Erythroblast (primary cell): ENCODE results near the gene HIPK2.

Experiments used
- DNase-seq, 2 experiments: peaks; one replicate each; lab custom pipeline; 2025; lab: John Stamatoyannopoulos, UW
- GATA1 ChIP-seq: IDR thresholded peaks from 2 replicates; pipeline ENCODE4 v1.6.1; 2011; ENCODE audit warnings: low read depth, mild to moderate bottlenecking, control low read depth, low read length, moderate library complexity
- POLR2A ChIP-seq: IDR thresholded peaks from 2 replicates; pipeline ENCODE4 v1.6.1; 2011; ENCODE audit warnings: mild to moderate bottlenecking, low read length

Gene HIPK2

GRCh38 chr7:139582671-139583155 is 195.1 kb downstream of the HIPK2 start:
- no peak for TF ChIP-seq GATA1
- TF ChIP-seq POLR2A: no peak
- DNase-seq: no peak

GRCh38 chr7:139582130-139582650 is 195.6 kb downstream of the HIPK2 start:
- no peak for DNase-seq
- TF ChIP-seq GATA1 (no peak), POLR2A (no peak)

DNA sequence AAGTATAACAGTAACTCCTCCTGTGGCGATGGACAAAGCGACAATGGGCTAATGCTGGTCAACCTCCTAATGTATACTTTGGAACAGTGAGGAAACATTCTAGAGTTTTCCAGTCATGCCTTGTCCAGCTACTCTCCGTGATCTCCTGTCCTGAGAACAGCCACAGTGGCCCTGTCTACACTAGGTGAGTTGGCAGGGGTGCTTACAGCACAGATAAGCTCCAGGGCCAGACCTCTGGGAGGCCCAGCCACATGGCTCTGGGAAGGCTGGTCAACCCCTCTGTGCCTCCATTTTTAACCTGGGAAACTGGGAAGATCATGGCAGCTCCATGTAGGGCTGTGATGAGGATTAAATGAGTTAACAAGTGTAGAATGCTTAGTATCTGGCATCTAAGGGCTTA is 197.4 kb downstream of the HIPK2 start:
- no peak for TF ChIP-seq GATA1
- no peak for TF ChIP-seq POLR2A
- DNase-seq: no peak

DNA sequence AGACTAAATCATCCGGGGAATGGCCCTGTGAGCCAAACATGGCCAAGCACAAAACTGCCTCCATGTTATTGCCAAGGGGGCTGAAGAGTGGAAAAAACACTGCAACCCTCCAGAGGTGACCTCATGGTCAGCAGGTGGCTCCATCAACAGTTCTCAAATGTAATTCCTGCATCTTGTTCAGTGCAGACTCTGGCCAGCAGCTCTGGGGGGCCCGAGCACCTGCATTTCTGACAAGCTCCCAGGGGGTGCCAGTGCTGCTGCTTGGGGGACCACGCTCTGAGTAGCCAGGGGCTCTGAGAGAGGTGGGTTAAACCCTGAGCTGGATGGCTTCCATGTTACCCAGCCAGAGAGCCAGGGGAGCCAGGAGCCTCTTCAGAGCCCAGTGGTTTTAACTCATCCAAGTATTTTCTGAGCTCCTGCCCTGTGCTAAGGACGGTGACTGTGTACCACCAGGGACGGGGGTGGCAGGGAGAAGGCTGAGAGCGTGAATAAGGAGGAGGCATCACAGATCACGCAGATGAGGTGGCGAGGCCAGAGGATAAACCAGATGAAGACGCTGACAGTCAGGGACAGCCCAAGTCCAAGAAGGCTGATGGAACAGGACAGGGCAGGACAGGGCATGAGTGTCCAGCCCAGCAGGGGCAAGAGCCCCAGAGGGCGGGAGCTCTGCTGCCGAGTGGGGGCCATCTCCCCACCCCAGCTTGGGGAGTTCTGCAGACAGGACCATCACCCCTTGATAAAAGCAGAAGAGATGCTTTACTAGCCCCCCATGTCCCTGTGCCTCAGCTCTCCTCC is 201.4 kb downstream of the HIPK2 start:
- DNase-seq: no peak
- TF ChIP-seq GATA1 (no peak), POLR2A (no peak)

DNA sequence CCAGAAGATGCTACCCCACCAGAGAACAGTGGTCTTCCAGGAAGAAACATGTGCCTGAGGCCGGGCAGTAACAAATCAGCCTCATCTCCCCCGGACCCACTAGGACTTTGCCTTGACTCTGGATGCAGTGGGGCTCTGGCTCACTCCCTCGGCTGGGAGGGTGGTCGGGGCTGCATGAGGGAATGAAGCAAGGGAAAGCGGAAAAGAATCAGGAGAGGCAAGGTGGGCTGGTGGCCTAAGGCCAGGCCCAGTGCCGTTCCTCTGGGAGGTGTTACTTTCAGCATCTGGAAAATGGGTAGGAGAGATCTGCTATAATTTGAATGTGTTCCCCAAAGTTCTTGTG is 202.5 kb downstream of the HIPK2 start:
- TF ChIP-seq POLR2A (no peak), GATA1 (no peak)
- DNase-seq: no peak

DNA sequence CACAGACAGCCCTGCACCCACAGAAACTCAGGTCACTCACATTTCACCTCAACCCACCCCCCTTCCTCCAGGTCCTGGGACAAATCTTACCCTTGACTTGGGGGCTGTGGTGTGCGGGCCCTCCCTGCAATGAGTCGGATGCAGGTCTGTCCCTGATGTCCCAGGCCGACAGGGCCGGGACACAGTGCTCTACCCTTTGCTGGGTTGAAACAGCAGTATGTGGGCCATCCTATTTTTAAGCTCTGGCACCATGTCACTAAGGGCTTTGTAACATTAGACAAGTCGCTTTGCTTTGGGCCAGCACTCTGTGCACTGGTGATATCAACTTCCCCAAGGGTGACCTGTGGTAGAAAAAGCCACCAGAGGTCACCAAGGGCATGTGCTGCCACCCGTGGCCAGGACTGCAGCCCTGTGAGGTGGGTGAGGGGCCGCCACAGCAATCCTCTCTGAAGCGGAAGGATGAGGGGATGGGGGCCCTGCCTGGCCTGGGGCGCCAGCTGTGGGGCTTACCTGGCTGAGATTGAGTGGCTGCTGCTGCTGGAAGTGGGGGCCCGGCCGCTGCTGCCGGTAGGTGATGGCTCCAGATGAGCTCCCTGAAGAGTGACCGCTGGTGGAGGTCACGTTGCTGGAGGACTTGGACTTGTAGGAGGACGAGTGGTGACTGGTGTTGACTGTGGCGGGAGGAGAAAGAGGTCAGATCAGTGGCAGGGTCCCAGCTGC is 203.0 kb downstream of the HIPK2 start:
- no peak for DNase-seq
- TF ChIP-seq POLR2A: no peak
- TF ChIP-seq GATA1: no peak

- TF ChIP-seq POLR2A: no peak
- no peak for TF ChIP-seq GATA1
- no peak for DNase-seq
These were observed 203.9 kb downstream of the HIPK2 start for GRCh38 chr7:139573871-139574270.

- DNase-seq: no peak
- TF ChIP-seq GATA1: no peak
- no peak for TF ChIP-seq POLR2A
These were observed 205.0 kb downstream of the HIPK2 start for GRCh38 chr7:139572704-139573385.

DNA sequence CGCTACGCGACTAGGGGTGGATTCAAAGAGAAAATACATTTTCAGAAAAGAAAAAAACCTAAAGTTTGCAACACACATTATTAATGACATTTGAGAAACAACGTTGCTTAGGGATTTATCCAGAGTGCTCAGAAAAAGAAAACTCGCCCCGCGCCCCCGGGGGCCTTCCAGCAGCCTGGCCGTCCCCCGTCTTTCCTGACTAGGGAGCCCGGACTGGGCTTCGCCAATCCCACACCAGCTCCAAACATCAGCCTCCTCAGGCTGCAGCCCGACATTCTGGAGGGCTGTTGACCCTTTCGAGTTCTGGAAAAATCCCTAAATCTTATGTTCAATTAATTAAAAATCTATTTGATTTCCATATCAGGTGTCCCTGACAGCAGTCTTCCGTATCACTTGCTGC is 205.7 kb downstream of the HIPK2 start:
- no peak for DNase-seq
- no peak for TF ChIP-seq POLR2A
- no peak for TF ChIP-seq GATA1

DNA sequence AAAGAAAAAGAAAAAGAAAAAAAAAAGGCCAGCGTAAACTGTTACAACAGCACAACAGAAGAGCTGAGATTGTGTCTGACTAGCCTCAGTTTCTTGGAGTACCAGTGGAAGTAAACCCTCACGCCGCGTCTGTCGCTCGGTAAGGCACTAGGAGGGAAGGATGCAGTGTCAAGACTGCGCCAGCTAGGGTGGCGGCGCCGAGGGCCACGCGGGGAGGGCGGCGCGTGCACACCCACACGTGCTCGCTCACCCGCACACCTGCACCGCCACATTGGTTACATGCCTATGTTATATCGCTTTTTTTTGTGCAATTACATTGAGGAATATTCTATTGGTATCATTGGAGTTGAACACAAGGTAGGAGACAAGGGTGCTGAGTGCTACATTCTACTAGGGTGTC is 206.1 kb downstream of the HIPK2 start:
- TF ChIP-seq POLR2A (no peak), GATA1 (no peak)
- no peak for DNase-seq

DNA sequence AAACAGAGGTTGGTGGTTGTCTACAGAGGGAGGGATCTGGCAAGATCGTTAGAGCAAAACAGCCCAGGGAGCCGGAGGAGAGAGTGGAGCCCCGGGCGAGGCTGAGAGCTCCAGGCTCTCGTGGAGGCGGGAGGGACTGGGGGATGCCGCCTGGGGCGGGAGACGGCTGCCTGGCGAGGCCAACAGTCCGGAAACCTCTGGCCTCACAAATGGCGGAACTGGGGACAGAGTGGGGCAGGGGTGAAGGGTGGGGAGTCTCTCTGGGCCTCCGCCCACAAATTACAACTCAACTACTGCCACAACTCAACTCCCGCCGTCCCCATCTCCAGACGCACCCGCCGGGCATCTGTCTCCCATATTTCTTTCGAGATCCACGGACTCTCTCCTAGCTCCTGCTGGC is 206.6 kb downstream of the HIPK2 start:
- TF ChIP-seq POLR2A (no peak), GATA1 (no peak)
- DNase-seq: no peak

DNA sequence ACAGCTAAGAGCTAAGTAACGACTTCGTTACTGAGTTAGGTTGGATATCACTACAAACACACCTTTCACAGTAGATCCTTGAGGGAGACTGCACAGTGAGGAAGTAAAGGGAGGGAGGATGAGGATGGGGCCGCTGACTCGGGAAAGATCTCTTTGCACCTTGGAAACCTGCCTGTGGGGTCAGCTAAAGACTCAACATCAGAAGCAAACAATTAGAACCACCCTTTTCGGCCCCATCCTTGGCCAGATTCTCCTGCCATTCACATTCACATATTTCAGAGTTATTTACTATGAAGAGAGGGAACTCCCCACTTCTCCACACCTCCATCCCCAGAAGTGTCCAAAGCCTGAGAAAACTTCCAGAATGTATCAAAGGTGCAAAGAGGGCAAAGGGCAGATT is 207.2 kb downstream of the HIPK2 start:
- no peak for DNase-seq
- no peak for TF ChIP-seq POLR2A
- no peak for TF ChIP-seq GATA1

- DNase-seq: peak in 1 of 2 experiments; percentile 5
- TF ChIP-seq GATA1: no peak
- TF ChIP-seq POLR2A: no peak
These were observed 207.7 kb downstream of the HIPK2 start for GRCh38 chr7:139570119-139570518.
